NCI-H187 treated with DMSO at 0.1 percent for 48 hours (cell line): ENCODE measurements around the gene CD300A.

Source experiments
- DNase-seq: peaks from one replicate; lab custom pipeline; 2025; lab: John Stamatoyannopoulos, UW

Gene CD300A

DNA sequence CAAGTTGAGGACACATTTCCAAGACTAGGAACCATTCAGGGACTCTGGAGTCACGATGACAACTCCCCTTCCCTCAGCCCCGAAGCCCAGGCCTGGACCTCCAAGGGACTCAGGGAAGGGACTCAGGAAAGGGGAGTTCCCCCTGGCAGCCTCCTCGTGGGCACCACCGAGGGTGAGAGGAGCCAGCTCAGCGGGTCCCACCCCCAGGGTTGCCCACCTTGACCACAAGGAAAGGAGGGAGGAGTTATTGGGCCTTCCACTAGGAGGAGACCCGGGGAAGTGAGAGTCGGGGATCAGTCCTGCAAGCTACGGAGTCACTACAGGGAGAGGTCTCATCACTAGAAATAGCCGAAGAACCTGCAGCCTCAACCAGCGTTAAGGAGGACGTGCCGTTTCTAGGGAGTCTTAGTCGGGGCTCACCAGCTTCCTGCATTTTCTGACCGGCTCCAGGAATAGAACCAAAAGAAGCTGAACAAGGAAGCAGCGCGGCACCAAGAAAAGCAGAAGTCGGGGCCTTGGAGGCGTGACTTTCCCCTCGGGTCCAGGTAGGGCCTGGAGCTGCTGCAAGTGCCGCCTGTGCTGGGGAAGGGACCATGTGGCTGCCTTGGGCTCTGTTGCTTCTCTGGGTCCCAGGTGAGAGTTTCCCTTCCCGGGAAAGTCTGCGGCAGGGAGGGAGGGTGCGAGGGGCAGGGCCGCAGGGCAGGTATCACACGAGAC, at the start of gene CD300A:
Gene CD300A, plus strand, starts transcription at position 524 of the 717 bp plus-strand sequence. Its CDS starts 70 bp downstream, at position 594.
- DNase-seq, result no peak

DNA sequence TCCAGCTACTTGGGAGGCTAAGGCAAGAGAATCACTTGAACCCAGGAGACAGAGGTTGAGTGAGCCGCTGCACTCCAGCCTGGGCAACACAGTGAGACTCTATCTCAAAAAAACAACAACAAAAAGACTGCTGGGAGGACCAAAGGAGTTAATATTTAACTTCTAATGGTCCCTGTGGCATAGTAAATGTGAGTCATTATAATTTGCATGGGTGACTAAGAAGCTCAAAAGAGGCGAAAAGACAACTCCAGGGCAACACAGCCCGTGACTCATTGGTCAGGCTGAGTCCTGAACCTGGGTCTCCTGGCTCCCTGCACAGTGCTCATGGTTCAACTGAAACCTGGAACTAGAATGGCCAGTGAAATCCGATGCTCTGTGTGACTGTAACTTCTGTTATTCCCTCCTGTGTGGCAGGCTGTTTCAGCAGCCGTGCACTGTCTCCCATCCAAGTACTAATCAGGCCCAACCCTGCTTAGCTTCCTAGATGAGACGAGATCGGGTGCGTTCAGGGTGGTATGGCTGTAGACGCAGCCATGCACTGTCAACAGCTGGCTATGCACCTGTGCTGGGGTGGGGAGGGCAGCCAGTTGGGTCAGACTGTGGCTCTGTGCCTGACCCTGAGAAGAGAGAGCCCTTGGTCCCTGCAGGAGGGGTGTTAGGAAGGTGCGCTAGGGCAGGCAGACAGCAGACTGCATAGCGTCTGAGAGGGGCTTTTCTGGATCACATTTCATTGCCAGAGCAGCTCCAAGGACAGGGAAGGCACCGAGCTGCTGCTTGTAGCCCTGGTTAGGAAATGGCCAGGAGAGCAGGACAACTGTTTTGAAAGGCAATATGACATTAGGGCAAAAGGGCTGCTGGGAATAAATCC, 49.0 kb upstream of the CD300A start:
- DNase-seq, result no peak

DNA sequence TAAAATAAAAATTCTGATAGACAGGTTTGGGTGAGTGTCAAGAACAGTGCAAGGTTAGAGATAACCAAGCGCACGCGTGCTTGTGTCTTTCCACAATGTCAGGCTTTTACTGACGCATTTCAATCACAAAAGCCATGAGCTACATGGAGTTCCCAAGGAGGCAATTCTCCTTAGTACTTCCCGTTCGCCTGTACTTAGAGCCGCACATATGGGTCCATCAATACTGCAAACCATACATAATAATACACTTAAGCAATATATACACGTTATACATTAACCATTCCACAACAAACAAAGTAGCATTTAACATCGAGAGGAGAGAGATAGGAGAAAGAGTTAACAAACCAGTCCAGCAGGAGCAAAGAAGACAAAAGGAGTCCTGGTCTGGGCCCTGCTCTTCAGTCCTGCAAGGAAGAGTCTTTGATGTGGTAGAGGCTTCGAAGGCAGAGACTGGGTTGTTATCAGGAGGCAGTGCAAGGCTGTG, 46.5 kb upstream of the CD300A start:
- no peak for DNase-seq

DNA sequence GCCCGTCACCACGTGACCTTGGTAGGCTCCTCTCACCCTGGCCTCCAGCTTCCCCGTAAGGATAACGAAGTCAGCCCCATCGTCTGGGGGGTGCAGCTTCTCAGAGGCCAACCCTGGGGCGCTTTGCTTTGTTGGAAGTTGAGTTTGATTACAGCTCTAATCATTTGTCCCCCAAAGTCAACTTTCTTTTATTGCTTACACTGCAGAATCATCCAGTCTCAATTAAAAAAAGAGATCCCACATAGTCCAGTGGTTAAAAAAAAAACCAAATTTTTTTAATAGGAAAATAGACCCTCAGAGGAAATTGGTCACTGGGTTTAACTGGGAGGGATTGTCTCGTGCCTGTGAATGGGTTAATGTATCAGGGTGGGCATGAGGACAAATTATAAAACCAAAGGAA, 42.3 kb upstream of the CD300A start:
- no peak for DNase-seq

DNA sequence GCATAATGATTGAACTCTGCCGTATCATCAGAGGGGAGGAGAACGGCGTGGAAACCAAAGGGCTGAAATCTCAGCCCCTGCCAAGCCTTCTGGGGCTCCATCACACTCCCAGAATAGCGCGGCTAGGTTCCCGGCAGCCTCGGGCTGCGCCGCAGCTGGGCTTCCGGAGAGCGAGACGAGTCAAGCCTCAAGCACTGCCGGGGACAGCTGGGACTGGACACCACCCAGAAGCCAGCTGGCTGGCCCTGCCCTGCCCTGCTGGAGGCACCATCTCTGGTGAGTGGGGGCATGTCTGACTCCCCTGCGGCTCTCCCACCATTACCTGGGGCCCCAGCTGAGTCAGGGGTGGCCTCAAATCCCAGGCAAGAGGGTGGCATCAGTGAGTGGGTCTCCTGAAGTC, 41.8 kb upstream of the CD300A start:
- no peak for DNase-seq

DNA sequence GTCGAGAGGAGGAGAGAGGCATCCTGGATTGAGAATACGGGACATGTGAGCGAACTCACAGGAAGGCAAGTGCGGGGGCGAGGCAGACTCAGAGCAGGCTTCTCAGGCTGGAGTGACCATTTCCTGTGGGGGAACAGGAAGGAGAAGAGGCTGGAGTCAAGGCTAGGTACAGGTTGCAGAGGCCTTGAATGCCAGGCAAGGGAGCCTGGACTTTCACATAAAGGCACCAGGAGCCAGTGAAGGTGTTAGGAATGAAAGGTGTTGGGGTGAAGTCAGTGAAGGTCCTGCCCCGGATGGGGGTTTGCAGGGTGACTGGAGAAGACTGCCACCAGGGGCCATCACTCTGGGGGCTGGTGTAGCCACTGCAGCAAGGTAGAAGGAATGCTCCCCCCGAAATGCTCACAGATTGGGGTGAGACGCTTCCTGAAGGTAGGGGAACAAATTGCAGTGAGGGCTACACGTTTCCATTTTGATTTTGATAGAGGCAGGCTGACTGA, 39.8 kb upstream of the CD300A start:
- no peak for DNase-seq

DNA sequence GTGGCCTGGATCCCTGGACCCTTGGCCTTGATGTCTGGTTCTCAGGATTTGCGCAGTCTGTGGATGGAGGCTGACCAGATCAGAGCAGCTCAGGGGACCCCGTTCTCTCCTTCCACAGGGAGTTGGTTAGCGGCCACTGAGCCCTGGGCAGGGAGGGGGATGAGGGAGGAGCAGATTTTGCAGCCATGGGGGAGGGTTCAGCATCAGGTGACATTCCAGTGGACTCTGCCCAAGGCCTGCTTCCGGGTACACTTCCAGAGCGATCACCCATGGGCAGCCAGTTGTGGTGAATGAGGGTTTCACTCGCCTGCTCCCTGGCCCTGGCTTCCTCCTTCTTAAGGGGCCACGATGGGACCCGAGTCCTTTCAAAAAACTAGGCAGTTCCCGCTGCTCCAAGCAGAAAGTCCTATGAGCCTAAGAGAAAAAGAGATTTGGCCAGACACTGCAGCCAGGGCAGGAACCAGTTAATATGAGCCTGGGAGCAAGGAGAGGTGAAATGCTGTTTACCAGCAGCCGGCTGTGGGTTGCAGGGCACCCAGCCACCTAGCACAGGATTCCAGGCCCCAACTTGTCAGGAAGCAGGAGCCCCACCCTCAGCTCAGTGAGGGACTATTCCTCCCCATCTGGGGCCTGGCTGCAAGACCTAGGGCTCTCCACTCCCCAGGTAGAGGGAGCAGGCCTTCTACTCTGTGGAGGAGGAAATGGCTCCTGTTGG, 39.2 kb upstream of the CD300A start:
- no peak for DNase-seq

DNA sequence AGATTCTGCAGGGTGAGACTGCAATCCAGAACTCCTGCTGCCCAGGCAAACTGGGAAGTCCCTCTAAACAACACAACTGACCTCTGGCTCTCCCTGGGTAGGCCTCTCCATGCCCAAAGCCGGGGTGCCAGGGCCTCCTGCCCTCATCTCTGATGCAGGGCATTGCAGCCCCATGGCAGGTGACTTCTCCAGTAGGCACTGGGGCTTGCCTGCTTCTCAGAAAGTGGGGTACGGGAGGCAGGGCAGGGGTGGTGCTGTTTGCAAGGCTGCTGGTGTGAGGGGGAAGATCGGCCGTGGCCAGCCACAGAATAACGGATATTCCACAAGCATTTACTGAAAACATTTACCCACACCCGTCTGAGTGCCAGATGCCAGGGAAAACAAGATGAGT, 38.7 kb upstream of the CD300A start:
- DNase-seq, result no peak

DNA sequence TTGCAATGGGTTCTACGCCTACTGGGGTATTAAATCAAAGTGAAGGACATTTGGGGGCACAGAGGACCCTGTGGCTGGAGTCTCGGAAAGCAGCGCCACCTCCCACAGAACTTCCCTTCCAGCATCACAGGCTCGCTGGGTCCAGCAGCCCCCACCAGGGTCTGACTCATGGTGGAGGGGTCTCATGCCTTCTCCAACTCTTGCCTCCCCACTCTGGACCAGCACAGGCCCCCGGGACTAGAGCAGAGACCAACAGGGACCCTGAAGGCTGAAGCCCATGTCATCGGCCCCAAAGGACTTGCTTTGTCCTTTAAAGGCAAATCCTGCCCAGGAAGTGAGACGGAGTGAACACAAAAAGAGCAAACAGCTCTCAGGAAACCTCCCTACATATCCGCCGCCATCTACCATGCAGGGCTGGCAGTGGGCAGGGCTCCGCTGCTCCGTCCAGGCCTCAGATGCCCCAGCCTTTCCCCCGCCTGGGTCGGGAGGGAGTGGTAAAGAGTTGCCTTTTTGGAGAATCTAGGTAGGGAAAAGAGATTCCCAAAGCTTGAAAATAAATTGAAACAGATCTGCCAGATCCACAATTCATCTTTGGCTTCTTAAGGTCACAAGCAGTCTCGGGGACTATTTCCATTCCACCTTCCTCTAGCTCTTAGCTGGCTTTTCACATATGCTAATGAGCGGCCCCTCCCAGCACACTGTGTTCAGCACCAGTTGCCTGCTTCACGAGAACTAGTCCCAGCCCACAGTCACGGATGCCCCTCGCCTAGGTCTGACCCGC, 36.6 kb upstream of the CD300A start:
- DNase-seq, result no peak

DNA sequence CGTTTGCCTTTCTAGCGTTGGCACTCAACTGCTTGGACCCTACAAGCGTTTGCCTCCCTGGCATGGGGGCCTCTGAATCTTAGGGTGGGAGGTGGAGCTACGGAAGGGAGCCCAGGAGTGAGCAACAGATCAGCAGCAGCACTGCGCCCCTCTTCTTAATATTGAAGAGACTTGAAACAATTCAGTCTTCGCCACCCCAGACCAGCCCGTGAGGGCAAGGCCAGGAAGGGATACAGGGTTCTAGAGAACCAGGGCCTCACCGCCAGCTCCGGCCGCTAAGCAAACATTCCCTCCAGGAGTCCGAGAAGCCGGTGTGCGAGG, 36.1 kb upstream of the CD300A start:
- DNase-seq, result no peak

DNA sequence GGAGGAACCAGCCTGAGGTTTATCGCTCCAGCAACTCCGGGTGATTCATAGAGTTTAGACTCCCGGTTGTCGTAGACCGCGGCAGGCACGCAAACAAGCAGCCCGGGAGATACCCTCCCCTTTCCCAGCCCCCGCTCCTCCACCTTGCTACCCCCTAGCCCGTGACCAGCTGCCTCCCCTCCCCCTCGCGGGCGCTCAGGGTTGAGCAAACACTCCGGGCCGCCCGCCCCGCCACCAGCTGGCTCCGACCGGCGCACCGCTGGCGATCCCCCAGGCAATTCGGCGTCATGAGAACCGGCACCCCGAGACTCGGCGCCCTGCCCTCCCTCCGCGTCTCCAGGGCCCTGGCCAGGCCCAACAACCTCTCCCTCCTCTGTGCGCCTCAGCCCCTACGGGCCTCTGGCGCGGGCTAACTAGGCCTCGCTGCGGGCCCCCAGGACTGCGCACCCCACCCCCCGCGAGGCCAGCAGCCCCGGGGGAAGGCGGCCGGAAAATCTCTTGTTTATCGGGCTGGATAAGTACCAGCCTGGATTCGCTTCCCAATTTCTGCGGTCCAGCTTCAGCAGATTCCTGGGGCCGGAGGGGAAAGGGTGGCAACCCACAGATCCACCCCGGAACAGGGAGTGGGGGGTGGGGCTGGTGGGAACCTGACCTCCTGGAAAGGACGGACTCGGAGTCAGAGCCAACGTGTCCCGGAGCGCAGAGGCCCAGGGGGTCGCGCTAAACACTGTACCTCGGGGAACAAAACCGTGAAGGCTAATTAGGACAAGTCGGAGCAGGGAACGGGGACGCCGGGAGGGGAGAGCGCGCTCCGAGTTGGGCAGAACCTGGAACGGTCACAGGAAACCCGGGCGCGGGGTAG, 35.5 kb upstream of the CD300A start:
- no peak for DNase-seq

DNA sequence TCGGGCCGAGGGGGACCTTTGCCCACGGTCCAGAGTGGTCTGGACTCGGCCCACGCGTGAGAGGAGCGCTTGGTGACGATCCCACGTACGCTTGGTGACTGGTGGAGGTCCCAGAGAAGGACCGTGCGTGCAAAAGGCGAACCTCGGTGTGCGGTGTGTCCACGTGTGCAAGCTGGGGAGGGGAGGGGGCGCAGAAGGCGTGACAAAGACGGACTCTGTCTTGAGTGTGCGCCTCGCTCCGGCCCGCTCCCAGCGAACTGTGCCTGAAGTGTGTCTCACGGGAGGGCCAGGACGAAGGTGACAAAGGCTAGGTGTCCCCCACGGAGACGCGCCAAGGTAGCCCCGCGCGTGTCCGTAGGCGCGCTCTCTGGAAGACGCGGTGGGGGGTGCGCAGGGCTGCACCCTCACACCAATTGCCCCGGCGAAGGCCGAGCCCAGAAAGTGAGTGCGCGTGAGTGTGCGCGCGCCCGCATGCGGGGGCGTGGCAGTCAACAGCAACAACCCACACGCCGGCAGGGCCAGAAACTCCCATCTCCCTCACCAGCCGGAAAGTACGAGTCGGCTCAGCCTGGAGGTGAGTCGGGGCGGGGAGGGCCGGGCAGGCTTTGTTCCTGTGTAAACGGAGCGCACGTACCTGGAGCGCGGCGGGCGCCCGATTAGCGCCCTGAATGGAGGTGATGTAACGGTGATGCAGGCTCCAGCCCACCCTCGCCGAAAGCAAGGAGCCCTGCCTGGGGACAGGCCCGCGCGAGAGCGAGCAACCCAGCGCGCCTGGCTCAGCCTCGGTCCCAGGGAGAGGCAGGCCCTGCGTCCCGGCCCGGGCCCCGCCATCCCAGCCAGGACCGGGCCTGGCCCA, 34.6 kb upstream of the CD300A start, which contains the start of gene GPRC5C:
Gene GPRC5C, plus strand, starts transcription at position 521 of the 856 bp plus-strand sequence. CDS start 7,689 bp downstream, outside the sequence.
- DNase-seq, result peak; percentile 23

DNA sequence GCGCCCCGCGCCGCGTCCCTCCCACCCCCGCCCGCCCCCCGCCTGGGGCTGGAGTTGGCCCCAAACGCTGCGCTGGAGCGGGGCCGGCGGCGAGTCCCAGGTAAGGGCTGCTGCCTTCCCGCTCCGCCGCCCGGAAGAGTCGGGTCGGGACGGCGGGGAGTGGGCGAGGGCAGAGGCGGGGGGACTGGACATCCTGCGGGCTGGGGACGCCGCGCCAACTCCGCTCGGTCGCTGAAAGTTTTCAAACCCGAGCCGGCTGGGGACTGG, 34.1 kb upstream of the CD300A start:
- no peak for DNase-seq

DNA sequence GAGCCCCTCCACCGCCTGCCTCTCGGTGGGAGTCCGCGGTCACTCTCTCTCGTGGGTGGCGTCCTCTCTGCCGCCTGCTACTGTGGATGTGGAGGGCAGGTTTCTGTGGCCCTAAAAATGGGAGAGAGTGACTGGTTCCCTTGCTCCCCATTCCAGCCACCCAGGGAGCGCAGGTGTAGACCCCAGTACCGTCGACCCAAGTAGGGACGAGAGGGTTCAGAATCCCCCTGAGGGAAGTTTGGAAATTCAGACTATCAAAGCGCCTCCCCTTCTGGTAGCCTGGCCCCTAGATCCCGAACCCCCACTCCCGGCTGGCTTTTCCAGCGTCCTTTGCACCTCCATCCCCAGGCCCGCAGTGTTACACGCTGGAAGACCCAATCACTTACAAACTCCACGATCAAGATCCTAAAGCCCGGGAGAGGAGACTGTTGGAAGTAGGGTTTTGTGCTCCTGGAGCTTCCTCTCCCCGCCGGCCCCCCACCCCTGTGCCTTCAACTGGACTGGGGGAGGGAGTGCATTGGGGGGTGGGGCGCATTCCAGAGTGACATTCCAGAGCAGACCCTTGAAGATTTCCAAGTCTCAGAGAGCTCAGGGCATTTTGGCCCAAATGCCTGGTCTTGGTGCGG, 33.6 kb upstream of the CD300A start:
- DNase-seq, result no peak

DNA sequence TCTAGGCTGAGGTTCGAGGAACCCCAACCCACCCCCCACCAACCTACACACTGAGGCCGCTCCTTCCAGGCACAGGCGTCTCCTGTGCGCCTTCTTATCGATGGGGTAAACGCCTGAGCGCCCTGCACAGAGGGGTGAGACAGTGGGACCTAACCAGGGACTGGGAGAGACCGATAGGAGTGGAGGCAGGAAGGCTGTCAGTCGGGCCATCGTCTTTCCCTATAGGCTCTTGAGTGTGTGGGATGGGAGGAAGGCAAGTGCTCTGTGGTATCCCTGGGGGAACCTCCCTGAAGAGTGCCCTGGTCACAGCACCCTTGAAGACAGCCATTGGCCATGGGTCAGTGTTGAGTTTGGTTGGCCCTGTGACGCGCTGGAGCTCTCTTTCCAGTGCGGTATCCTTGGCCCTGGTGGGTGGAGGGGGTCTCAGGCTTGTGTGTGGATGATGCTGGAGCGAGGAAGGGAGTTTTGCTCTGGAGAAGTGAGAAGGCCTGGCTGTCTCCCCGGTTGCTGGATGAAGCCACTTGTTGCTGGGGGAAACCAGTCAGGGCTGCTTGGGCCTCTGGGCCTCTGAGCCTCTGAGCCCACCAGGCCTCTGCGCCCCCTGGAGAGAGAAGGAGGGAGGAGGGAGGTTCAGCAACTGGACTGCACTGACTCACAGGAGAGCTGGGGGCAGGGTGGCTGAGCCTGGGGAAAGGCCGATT, 32.9 kb upstream of the CD300A start:
- no peak for DNase-seq

DNA sequence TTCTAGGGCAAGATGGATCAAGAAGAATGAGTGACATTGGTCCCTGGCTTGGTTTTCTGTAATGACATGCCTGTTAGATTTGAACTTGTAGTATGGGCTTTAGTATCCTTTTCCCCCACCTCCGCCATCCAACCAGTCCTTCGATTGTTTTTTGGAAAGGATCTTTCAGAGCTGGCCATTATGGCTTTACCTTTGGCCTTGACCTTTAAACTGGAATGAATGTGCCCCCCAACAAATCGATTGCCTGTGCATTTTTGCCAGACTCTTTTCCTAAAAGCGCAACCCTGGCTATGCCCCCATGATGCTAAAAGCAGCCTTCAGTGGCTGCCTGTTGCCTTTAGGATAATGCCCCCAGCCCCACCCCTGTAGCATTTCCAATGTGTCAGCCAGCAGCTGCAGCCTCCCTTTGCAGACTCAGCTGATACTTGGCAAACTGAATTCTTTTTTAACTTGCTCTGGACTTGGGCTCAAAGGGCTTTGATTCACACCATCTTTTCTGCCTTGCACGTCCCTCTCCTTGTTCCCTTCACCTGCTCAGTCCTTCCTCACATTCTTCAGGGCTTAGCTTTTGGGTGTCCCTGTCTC, 30.6 kb upstream of the CD300A start:
- DNase-seq, result no peak

DNA sequence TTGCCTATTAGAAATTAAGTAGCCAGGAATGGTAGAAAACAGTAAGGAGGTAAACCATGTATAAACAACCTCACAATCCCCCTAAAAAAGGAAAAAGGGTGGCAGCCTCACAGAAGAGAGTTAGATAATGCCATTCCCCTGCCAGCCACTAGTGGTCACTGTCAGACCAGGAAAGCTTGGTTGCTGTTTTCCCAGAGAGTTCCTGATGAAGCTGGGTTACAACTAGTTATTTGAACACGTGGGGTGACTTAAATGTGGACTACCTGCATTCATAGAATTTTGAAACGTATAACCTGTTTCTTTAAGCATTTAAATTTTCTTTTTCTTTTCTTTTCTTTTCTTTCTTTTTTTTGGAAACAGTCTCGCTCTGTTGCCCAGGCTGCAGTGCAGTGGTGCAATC, 28.7 kb upstream of the CD300A start:
- no peak for DNase-seq
